Activated naive CD4-positive, alpha-beta T cell treated with anti-CD3 and anti-CD28 coated beads, Interleukin-2, amount 50 U/mL, for 72 hours (primary cell): ENCODE data around the gene HOXD4. TPM values are rescaled to one million over a fixed set of nuclear protein-coding genes. Genes with fewer than 3 reads are reported as not detected.

ENCODE experiments used
- ATAC-seq, 2 donors: fragments of 150-1000 bp; cut with Tn5 transposase; 2 replicates each; pipeline ENCODE4 v1.10.0; 2021; ENCODE audit warnings: mild to moderate bottlenecking in 2 of 2, moderate library complexity in 2 of 2
- DNase-seq, 2 donors: peaks; one replicate each; pipeline ENCODE4 v3.0.0; 2021 to 2022; ENCODE audit warnings: low spot score in 2 of 2
- H3K27ac Mint-ChIP-seq, 2 donors: one replicate each; pipeline ENCODE4 v1.8.0; 2022; ENCODE audit warnings: mild to moderate bottlenecking in 2 of 2, mixed read lengths in 2 of 2
- H3K36me3 Mint-ChIP-seq, 2 donors: one replicate each; pipeline ENCODE4 v1.8.0; 2022; ENCODE audit warnings: mixed read lengths in 2 of 2
- H3K9me3 Mint-ChIP-seq, 2 donors: one replicate each; pipeline ENCODE4 v1.8.0; 2022; ENCODE audit warnings: mixed read lengths in 2 of 2
- total RNA-seq, 2 donors: library from RNA; stranded (reverse); gene quantifications; one replicate each; pipeline ENCODE4 v1.2.3, GENCODE V29; 2022

The HOXD4 gene
- total RNA-seq, 2 donors from 2014 or later = not detected

- Mint-ChIP-seq H3K27ac (no peak overlapping the region), H3K36me3 (peaks cover 0 to 6% of the 10 kb centered on the region in 2 donors), H3K9me3 (no peaks in the 10 kb centered on the region)
- no peak for ATAC-seq
- no peak for DNase-seq
Observed at GRCh38 chr2:176169711-176170110, 18.4 kb downstream of the HOXD4 start.

DNA sequence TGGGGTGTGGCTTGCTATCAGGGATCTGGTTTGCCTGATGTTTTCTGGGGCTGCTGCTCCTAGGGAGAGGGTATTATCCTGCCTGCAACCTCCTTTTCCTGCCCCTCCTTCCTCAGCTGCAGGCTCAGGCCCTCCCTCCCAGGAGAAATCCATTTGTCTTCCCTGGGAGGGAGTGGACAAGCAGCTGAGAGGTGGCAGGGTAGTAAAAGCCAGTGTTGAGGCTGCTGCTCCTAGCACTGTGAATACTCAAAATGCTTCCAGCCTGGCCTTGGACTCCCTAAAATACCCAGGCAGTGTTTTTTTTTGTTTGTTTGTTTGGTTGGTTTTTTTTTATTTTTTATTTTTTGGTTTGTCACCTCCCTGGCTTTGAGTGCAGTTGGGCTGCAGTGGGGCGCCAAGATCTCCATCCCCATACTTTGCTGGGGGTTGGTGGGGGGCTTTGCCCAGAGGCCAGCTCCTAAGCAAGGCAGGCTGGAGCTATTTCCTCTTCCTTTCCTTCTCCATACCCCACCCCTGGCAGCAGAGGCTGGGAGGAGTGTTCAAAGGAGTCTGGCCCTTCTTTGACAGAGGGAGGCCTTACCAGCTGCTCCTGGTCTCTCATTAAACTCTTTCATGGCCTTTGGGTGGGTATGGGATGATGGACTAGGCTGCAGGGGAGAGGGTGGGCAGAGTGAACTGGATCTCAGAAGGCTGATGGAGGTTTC lies 19.4 kb downstream of the HOXD4 start:
- Mint-ChIP-seq H3K36me3 (peaks cover 4 to 6% of the 10 kb centered on the region in 2 donors), H3K9me3 (no peaks in the 10 kb centered on the region), H3K27ac (no peak overlapping the region)
- ATAC-seq = no peak
- DNase-seq = no peak

GRCh38 chr2:176171351-176172006 lies 20.1 kb downstream of the HOXD4 start:
- DNase-seq (no peak), ATAC-seq (no peak)
- H3K27ac Mint-ChIP-seq = no peak overlapping the region
- peaks cover 6 to 11% of the 10 kb centered on the region in 2 donors for H3K36me3 Mint-ChIP-seq
- H3K9me3 Mint-ChIP-seq = no peaks in the 10 kb centered on the region

GRCh38 chr2:176172007-176172894 lies 20.9 kb downstream of the HOXD4 start:
- DNase-seq = peak in 1 of 2 donors; percentile 11
- Mint-ChIP-seq H3K27ac (peak overlapping the region in 1 of 2 donors; percentile 36), H3K36me3 (peaks cover 5 to 15% of the 10 kb centered on the region in 2 donors), H3K9me3 (no peaks in the 10 kb centered on the region)
- no peak for ATAC-seq

DNA sequence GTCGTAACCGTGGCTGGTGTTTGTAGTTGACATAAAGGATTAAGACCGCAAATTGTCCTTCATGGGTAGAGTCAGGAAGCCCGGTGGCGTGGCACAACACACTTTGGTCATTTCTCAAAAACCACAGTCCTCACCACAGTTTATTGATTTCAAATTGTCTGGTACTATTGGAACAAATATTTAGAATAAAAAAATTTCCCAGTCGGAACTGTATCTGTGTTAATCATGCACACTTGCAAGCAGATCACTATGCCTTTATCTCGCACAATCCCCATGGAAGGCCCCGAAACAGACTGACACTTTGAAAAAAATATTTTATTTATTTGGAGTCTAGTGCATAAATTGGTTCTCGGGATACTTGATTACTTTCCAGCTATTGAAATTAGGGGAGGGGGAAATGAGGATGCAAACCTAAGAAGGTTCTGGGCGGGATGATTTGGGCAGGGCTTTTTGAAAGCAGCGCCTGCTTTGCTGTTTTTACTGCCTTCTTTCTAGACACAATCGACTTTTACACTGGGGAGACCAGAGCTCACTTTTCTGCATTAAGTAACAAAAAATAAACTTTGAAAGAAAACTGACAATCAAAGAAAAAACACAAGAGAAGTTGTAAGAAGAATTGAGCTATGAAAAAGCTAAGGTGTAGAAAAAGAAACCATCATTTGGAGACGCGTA lies 21.7 kb downstream of the HOXD4 start:
- H3K36me3 Mint-ChIP-seq = peaks cover 0 to 15% of the 10 kb centered on the region in 2 donors
- no peak for ATAC-seq
- no peaks in the 10 kb centered on the region for H3K9me3 Mint-ChIP-seq
- H3K27ac Mint-ChIP-seq = peak overlapping the region in 1 of 2 donors; percentile 9
- no peak for DNase-seq

GRCh38 chr2:176173567-176174381 lies 22.4 kb downstream of the HOXD4 start:
- no peaks in the 10 kb centered on the region for H3K9me3 Mint-ChIP-seq
- DNase-seq = no peak
- H3K27ac Mint-ChIP-seq = no peak overlapping the region
- no peak for ATAC-seq
- peaks cover 0 to 15% of the 10 kb centered on the region in 2 donors for H3K36me3 Mint-ChIP-seq

DNA sequence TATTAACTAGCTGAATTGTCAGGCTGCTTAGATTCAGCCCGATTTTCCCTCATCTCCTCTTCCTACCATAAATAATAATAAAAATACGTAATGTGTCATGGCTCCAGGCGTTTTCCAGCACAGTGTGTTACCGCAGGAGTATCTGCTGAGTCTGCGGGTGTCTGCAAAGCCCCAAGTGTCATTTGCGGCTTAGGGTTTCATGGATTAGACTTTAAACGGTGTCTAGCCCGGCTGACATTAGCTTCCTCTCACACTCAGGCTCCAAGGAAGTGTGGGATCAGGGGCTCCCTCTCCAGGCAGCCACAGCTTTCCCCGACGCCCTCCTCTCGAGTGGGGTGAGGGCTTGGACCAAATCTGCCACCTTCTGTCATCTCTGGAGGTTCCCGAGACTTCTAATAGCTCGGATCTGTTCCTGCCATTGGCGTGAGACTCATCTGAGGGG lies 23.1 kb downstream of the HOXD4 start:
- H3K36me3 Mint-ChIP-seq = peaks cover 0 to 17% of the 10 kb centered on the region in 2 donors
- H3K9me3 Mint-ChIP-seq = no peaks in the 10 kb centered on the region
- ATAC-seq = no peak
- no peak overlapping the region for H3K27ac Mint-ChIP-seq
- no peak for DNase-seq

- no peaks in the 10 kb centered on the region for H3K9me3 Mint-ChIP-seq
- DNase-seq = no peak
- ATAC-seq = peak in 1 of 2 donors; percentile 62
Observed at GRCh38 chr2:176174824-176175708, 23.7 kb downstream of the HOXD4 start.

DNA sequence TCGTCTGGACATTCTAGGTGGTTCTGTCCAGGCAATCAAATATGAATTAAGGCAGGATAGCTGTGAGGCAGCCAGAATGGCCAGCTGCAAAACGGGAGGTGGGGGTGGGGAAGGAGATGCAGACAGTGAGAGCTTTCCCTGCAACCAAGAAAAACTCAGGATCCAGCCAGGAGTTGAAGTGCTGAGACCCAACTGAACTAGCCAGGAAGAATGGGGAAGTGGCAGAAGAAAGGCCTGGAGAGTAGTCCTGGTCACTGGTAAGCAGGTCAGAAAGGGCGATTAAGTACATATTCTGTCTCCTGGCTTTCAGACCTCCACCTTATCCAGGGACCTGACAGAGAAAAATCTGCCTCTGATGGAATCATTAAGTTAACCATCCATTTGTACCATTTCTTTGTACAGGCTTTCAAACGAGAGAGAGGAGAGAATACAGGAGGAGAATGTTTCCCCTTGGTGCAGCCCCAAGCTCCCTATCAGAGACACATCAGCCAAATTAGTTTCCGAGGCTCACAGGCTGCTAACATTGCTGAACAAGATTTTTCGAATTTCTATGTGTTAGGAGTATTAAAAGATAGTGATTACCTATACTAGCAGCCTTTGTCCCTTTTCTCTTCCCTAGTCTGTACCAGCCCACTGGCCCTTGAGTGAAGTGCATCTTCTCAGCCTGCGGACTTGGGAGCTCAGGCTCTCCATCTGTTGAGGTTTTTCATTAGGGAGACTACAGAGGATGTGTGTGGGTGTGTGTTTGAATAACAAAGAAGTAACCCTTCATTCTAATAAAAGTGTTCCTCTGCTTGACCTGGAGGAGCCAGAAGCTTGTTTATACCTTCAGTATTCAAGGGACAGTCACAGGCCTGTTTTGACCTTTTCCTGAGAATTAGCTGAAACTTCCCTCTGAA lies 24.6 kb downstream of the HOXD4 start:
- ATAC-seq (no peak), DNase-seq (no peak)
- Mint-ChIP-seq H3K27ac (no peak overlapping the region), H3K9me3 (no peaks in the 10 kb centered on the region), H3K36me3 (peaks cover 0 to 24% of the 10 kb centered on the region in 2 donors)

More at GRCh38 chr2:176174824-176175708, 23.7 kb downstream of the HOXD4 start:
- H3K36me3 Mint-ChIP-seq = peaks cover 0 to 24% of the 10 kb centered on the region in 2 donors
- H3K27ac Mint-ChIP-seq = peak overlapping the region in 1 of 2 donors; percentile 50

- ATAC-seq (no peak), DNase-seq (no peak)
- peak overlapping the region in 1 of 2 donors; percentile 14 for H3K27ac Mint-ChIP-seq
- H3K9me3 Mint-ChIP-seq = no peaks in the 10 kb centered on the region
- peaks cover 0 to 24% of the 10 kb centered on the region in 2 donors for H3K36me3 Mint-ChIP-seq
Observed at GRCh38 chr2:176177580-176178037, 26.3 kb downstream of the HOXD4 start.

- Mint-ChIP-seq H3K9me3 (no peaks in the 10 kb centered on the region), H3K36me3 (peaks cover 0 to 24% of the 10 kb centered on the region in 2 donors), H3K27ac (no peak overlapping the region)
- ATAC-seq (peak in 1 of 2 donors; percentile 61), DNase-seq (peak in 1 of 2 donors; percentile 18)
Observed at GRCh38 chr2:176178038-176178756, 26.8 kb downstream of the HOXD4 start.

GRCh38 chr2:176178757-176179295 lies 27.5 kb downstream of the HOXD4 start:
- ATAC-seq (no peak), DNase-seq (no peak)
- Mint-ChIP-seq H3K27ac (no peak overlapping the region), H3K9me3 (no peaks in the 10 kb centered on the region), H3K36me3 (peaks cover 0 to 24% of the 10 kb centered on the region in 2 donors)

DNA sequence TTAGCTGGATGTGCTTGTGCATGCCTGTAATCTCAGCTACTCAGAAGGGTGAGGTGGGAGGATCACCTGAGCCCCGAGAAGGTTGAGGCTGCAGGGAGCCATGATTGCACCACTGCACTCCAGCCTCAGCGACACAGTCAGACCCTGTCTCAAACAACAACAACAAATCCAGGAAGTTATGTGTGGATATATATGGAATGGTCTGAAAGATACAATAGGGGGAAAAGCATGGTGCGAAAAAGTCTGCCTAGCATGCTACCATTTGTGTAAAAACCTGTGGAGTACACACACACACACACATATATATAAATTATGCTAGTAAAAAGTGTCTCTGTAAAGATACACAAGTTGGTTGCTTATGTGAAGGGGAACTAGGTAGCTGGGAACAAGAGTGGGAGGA lies 30.2 kb downstream of the HOXD4 start:
- DNase-seq (no peak), ATAC-seq (no peak)
- Mint-ChIP-seq H3K27ac (no peak overlapping the region), H3K9me3 (no peaks in the 10 kb centered on the region), H3K36me3 (peaks cover 5 to 19% of the 10 kb centered on the region in 2 donors)
